Panc1 (cell line): ENCODE results near the gene METTL4. TPM values are rescaled to one million over a fixed set of nuclear protein-coding genes. Genes with fewer than 3 reads are reported as not detected.

Experiments
- ATAC-seq: fragments of 200-7000 bp; cut with Tn5 transposase; 2 replicates; pipeline ENCODE4 v1.9.1; 2020; ENCODE audit warnings: mild to moderate bottlenecking, moderate library complexity
- BruUV-seq: library from RNA; stranded (reverse); fragments of 400-500 nt; replicated peaks from 2 replicates; lab custom pipeline; 2021; lab: Mats Ljungman, UMichigan
- CTCF ChIA-PET: fragments of 300-600 bp; sonication (Branson Sonifier 250); formaldehyde crosslinking; loops from one replicate; lab custom pipeline; 2022; ENCODE audit warnings: antibody characterized with exemption; lab: Charles Lee
- POLR2A ChIA-PET: fragments of 300-600 bp; sonication (Branson Sonifier 250); formaldehyde crosslinking; loops from one replicate; lab custom pipeline; 2022; ENCODE audit warnings: antibody characterized with exemption; lab: Charles Lee
- DNase-seq: peaks from one replicate; pipeline ENCODE4 v3.0.0-alpha.2; 2010; ENCODE audit warnings: low read depth, low spot score
- H3K27ac ChIP-seq: 2 replicates; pipeline ENCODE4 v1.5.1; 2011; ENCODE audit warnings: mild to moderate bottlenecking, low read length, inconsistent platforms
- H3K27me3 ChIP-seq: fragments of 200-500 bp; sonication (Bioruptor generic); 2 replicates; pipeline ENCODE4 v1.6.0; 2014; ENCODE audit warnings: low read length, inconsistent platforms; ENCODE audit not compliant: control insufficient read depth, insufficient read depth
- H3K36me3 ChIP-seq: fragments of 200-500 bp; sonication (Bioruptor generic); 2 replicates; pipeline ENCODE4 v1.5.1; 2014; ENCODE audit warnings: inconsistent platforms, mild to moderate bottlenecking, low read length, moderate library complexity; ENCODE audit not compliant: control insufficient read depth, insufficient read depth
- H3K4me1 ChIP-seq: 2 replicates; pipeline ENCODE4 v1.5.1; 2011; ENCODE audit warnings: inconsistent platforms, mild to moderate bottlenecking, low read length, moderate library complexity; ENCODE audit not compliant: control insufficient read depth, insufficient read depth
- H3K4me3 ChIP-seq, 2 experiments: 2 replicates each; pipeline ENCODE4 v1.5.1; 2011 to 2012; ENCODE audit warnings: low read depth in 2 of 2, low read length in 2 of 2, mild to moderate bottlenecking in 2 of 2, inconsistent platforms in 1 of 2, moderate library complexity in 1 of 2
- H3K9me3 ChIP-seq: fragments of 200-500 bp; sonication (Bioruptor generic); 2 replicates; pipeline ENCODE4 v1.5.1; 2014; ENCODE audit warnings: low read depth, mild to moderate bottlenecking, inconsistent platforms, low read length, moderate library complexity; ENCODE audit not compliant: control insufficient read depth, insufficient read depth
- POLR2AphosphoS5 ChIP-seq: IDR thresholded peaks from 2 replicates; pipeline ENCODE4 v1.6.1; 2012; ENCODE audit warnings: mild to moderate bottlenecking, low read depth, low read length, moderate library complexity
- SIN3A ChIP-seq: IDR thresholded peaks from 2 replicates; pipeline ENCODE4 v1.6.1; 2012; ENCODE audit warnings: low read depth, mild to moderate bottlenecking, low read length, moderate library complexity, borderline replicate concordance; ENCODE audit not compliant: insufficient read depth
- TCF7L2 ChIP-seq: IDR thresholded peaks from 2 replicates; pipeline ENCODE4 v1.6.1; 2011; ENCODE audit warnings: mild to moderate bottlenecking, low read depth, low read length, inconsistent platforms
- in situ Hi-C: cut with HindIII; loops from 2 replicates; pipeline ENCODE4 v1.10.0; 2016; ENCODE audit warnings: low sequenced_read_pairs, low pct_unique_long_range_greater_than_20kb
- intact Hi-C: fragments of 100-400 bp; cut with micrococcal nuclease; formaldehyde crosslinking; loops from one replicate; pipeline ENCODE4 v1.10.0; 2022; ENCODE audit not compliant: unreplicated experiment
- total RNA-seq: library from RNA; stranded (reverse); gene quantifications from one replicate; pipeline ENCODE4 v1.2.1, GENCODE V29; 2021; ENCODE audit not compliant: unreplicated experiment
- TF ChIP-seq, protein P1 (sequence below): fragments of 450-650 bp; IDR thresholded peaks from 2 replicates; pipeline ENCODE4 v1.5.1; 2017; ENCODE audit warnings: mild to moderate bottlenecking
- TF ChIP-seq, protein P2 (sequence below), 2 experiments: IDR thresholded peaks; 2 replicates each; pipeline ENCODE4 v1.6.1; 2011 to 2012; ENCODE audit warnings: low read depth in 2 of 2, control low read depth in 1 of 2, low read length in 1 of 2, mild to moderate bottlenecking in 1 of 2, moderate library complexity in 1 of 2; ENCODE audit not compliant: insufficient read depth in 1 of 2

Gene METTL4
- total RNA-seq, 1 experiment from 2014 or later = 9.6 TPM

DNA sequence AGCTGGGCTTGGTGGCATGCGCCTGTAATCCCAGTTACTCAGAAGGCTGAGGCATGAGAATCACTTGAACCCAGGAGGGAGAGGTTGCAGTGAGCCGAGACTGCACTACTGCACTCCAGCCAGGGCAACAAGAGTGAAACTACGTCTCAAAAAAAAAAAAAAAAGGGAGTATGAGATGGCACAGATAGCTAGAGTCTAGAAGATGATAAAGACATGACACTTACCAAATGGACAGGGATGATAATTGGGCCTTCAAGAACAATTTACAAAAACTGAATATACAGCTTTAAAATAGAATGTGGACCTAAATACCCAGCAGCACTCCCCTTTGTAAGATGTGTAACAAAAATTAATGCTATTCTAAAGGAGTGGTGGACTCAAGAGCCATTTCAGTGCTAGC, 2.7 kb downstream of the METTL4 start:
- Histone ChIP-seq H3K4me3 (no peak overlapping the region), H3K9me3 (no peaks in the 10 kb centered on the region), H3K27ac (no peak overlapping the region), H3K27me3 (no peaks in the 10 kb centered on the region), H3K36me3 (peaks cover 4% of the 10 kb centered on the region; the same call in 1 of the 2 replicates), H3K4me1 (peaks cover 9% of the 10 kb centered on the region; the same call in 1 of the 2 replicates)
- ChIA-PET POLR2A (no interaction called here), CTCF (interaction anchor here (0.6 kb wide), 1 partner anchor 13 kb away, joined by 3 read pairs; no protein-coding TSS in a partner anchor)
- ATAC-seq = no peak
- TF ChIP-seq POLR2AphosphoS5 (no peak), SIN3A (no peak), TCF7L2 (no peak)
- TF ChIP-seq, protein P1, sequence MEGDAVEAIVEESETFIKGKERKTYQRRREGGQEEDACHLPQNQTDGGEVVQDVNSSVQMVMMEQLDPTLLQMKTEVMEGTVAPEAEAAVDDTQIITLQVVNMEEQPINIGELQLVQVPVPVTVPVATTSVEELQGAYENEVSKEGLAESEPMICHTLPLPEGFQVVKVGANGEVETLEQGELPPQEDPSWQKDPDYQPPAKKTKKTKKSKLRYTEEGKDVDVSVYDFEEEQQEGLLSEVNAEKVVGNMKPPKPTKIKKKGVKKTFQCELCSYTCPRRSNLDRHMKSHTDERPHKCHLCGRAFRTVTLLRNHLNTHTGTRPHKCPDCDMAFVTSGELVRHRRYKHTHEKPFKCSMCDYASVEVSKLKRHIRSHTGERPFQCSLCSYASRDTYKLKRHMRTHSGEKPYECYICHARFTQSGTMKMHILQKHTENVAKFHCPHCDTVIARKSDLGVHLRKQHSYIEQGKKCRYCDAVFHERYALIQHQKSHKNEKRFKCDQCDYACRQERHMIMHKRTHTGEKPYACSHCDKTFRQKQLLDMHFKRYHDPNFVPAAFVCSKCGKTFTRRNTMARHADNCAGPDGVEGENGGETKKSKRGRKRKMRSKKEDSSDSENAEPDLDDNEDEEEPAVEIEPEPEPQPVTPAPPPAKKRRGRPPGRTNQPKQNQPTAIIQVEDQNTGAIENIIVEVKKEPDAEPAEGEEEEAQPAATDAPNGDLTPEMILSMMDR = no peak
- TF ChIP-seq, protein P2, sequence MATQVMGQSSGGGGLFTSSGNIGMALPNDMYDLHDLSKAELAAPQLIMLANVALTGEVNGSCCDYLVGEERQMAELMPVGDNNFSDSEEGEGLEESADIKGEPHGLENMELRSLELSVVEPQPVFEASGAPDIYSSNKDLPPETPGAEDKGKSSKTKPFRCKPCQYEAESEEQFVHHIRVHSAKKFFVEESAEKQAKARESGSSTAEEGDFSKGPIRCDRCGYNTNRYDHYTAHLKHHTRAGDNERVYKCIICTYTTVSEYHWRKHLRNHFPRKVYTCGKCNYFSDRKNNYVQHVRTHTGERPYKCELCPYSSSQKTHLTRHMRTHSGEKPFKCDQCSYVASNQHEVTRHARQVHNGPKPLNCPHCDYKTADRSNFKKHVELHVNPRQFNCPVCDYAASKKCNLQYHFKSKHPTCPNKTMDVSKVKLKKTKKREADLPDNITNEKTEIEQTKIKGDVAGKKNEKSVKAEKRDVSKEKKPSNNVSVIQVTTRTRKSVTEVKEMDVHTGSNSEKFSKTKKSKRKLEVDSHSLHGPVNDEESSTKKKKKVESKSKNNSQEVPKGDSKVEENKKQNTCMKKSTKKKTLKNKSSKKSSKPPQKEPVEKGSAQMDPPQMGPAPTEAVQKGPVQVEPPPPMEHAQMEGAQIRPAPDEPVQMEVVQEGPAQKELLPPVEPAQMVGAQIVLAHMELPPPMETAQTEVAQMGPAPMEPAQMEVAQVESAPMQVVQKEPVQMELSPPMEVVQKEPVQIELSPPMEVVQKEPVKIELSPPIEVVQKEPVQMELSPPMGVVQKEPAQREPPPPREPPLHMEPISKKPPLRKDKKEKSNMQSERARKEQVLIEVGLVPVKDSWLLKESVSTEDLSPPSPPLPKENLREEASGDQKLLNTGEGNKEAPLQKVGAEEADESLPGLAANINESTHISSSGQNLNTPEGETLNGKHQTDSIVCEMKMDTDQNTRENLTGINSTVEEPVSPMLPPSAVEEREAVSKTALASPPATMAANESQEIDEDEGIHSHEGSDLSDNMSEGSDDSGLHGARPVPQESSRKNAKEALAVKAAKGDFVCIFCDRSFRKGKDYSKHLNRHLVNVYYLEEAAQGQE (IDR thresholded peaks at IDR 0.05; ENCODE audit: insufficient read depth in 1 of 2, low read depth in 2 of 2, low read length in 1 of 2) = no peak
- intact Hi-C loops = no loop called here
- in situ Hi-C loops = no loop called here
- BruUV-seq = no TSS peak
- DNase-seq = no peak

DNA sequence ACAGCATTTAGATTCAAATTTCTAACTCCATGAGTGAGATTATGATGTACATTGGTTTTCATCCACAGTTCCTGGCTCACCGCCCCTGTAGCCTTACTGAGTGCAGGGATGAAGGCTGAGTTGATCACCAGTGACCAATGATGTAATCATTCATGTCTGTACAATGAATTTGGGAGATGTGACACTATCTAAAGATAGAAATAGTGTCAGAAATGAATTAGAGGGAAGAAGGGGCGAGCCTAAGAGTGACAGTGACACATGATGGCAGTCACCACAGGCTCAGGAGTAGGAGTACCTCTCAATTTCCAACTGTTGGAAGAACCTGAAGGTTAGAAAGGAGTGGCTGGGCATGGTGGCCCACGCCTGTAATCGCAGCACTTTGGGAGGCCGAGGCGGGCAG, 3.2 kb downstream of the METTL4 start:
- TF ChIP-seq, protein P2 (IDR thresholded peaks at IDR 0.05; ENCODE audit: insufficient read depth in 1 of 2, low read depth in 2 of 2, low read length in 1 of 2) = no peak
- TF ChIP-seq SIN3A (no peak), POLR2AphosphoS5 (no peak)
- TF ChIP-seq, protein P1 = no peak
- Histone ChIP-seq H3K27ac (no peak overlapping the region), H3K27me3 (no peaks in the 10 kb centered on the region), H3K36me3 (peaks cover 4% of the 10 kb centered on the region; the same call in 1 of the 2 replicates), H3K4me3 (no peak overlapping the region), H3K4me1 (peaks cover 7% of the 10 kb centered on the region; the same call in 1 of the 2 replicates), H3K9me3 (no peaks in the 10 kb centered on the region)
- intact Hi-C loops = no loop called here
- no peak for ATAC-seq
- in situ Hi-C loops = no loop called here
- no peak for DNase-seq
- CTCF ChIA-PET = interaction anchor here (0.6 kb wide), 1 partner anchor 13 kb away, joined by 3 read pairs; no protein-coding TSS in a partner anchor
- POLR2A ChIA-PET = no interaction called here
- BruUV-seq = no TSS peak
